HG02759 (cell line): ENCODE measurements around the gene PACRG.
"Not testable (repeated sequence)": the region's sequence is repeated elsewhere in the genome, so short reads cannot be mapped to it uniquely, and the experiment has no call there.

Experiments used
- ATAC-seq: cut with Tn5 transposase; IDR thresholded peaks from one replicate; pipeline ENCODE4 v1.9.1; 2021; ENCODE audit warnings: mild to moderate bottlenecking, moderate library complexity; ENCODE audit not compliant: unreplicated experiment

PACRG gene

DNA sequence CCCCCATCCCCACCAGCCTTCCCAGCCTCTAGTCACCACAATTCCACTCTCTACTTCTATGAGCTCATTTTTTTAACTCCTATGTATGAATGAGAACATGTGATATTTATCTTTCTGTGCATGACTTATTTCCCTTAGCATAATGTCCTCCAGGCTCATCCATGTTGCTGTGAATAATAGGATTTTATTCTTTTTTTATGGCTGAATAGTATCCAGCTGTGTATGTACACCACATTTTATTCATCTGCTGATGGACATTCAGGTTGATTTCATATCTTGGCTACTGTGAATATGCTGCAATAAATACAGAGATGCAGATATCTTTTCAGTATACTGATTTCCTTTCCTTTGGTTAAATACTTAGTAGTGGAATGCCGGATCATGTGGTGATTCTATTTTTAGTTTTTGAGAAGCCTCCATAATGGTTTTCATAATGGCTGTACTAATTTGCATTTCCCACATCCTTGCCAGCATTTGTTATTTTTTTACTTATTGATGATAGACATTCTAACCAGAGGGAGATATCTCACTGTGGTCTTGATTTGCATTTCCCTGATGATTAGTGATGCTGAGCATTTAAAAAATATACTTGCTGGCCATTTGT is 194.9 kb downstream of the PACRG start:
- no peak for ATAC-seq

DNA sequence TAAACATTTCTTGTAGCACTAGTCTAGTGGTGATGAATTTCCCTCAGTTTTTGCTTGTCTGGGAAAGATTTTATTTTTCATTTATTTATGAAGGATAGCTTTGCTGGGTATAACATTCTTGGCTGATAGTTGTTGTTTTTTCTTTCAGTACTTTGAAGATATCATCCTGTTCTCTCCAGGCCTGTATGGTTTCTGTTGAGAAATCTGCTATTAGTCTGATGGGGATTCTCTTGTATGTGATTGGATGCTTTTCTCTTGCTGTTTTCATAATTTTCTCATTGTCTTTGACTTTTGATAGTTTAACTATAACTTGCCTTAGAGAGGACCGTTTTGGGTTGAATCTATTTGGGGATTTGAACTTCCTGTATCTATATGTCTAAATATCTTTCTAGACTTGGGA is 207.1 kb downstream of the PACRG start:
- no peak for ATAC-seq

DNA sequence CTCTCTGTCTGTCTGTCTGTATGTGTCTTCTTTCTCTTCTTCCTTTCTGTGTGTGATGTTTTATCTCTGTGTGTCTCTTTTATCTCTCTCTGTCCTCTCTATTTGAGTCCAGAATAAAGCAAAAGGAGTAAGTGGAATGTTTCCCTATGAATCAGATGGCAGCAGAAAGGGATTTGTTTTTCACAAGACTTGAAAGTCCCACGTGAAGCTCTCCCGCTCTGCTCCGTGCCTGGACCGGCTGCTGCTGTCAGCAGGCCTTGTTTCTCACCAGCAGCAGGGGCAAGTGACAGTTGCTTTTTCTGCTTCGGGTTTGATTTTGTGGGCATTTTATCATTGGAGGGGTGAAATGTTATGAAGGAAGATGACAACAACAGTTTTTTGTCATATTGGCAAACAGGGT is 212.7 kb downstream of the PACRG start:
- ATAC-seq, result no peak

DNA sequence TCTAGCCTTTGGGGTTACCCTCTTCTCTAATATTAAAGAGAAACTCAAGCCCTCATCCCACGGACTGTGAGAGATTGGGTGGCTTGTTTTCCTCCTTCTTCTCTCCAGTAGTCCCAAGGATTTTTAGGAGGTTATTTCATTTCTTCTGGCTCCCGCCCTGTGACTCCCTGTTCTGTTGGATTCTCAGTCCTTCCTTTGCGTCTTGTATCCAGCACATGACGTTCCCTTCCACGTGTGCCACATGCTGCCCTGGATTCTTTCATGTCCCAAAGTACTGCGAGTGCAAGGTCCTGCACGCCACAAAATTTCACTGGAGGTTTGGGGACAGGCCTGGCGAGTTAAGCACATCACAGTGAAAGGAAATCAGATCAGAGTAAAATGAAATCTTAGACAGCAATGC is 213.4 kb downstream of the PACRG start:
- no peak for ATAC-seq

DNA sequence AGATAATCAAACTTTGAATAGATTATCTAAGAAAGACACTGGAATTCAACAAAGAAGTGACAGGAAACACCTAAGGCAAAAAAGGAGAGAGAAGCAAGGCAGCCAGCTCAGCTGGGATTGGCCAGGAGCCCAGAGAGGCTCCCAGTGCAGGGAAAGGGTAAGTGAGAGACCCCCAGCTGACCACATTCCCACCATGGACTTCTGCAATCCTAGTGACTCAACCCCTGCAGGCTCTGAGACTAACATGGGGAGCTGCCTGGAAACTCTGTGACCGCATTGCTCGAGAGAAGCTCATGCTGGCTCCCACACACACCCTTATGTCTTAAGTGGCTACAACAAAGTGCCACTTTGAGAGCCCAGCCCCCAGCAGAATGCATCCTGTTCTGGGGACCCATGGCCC is 215.1 kb downstream of the PACRG start:
- no peak for ATAC-seq

DNA sequence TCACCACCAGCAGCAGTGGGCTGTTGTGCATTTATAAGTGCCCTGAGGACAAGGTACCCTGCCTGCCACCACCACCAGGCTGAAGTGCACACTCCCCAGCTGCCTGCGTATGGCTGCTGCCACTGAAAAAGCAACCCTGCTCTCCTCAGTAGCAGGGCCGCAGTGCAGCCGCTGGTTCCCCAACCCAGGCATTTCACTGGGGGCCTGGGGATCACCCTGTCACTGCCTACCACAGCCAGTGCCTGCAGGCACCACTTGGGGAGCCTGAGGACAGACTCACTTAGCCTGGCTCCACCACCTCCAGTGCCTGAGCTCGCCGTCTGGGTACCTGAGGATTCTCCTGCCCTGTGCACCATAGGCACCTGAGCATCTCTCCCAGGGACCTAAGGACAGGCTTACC is 215.6 kb downstream of the PACRG start:
- no peak for ATAC-seq

DNA sequence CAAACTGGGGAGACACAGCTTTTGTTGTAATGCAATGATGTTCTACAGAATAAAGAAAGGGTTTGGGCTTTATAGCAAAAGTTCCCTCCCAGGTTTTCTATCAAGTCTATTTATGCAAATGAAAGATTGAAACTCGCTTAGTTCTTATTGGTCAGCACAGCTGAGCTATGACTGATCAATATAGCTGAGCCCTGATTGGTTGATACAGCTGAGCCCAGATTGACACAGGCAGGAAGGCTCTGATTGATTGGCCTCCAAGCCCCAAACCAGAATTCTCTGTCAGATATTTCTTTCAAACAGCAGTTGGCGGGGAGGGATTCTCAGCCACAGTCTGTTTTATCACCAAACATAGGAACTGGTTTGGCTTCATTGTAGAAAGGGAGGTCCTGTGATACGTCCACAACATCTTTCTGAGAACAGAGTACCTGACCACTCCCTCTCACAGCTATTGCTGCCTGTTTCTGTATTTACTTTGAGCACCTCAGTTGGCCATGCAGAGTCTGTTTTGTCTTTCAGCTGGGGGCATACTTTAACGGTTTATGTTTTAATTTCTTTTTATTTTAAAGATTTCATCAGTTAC is 223.5 kb downstream of the PACRG start:
- no peak for ATAC-seq

DNA sequence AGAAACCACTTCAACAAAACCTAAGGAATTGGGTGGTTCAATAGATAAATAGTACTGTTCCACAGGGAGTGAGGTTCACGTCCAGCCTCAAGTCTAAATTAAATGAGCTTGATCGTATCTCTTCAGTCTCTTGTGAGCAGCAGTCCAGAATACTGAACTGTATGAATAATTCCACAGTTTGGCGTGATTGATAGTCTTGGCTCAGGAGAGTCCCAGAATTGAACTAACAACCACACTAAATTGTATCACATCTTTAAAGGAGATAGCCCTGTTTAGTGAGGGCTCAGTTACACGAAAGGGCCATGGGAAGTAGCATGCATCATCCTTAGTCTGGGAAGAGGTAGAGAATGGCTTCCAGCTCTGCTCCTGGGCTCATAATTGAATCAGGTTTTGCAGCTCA is 224.6 kb downstream of the PACRG start:
- no peak for ATAC-seq

DNA sequence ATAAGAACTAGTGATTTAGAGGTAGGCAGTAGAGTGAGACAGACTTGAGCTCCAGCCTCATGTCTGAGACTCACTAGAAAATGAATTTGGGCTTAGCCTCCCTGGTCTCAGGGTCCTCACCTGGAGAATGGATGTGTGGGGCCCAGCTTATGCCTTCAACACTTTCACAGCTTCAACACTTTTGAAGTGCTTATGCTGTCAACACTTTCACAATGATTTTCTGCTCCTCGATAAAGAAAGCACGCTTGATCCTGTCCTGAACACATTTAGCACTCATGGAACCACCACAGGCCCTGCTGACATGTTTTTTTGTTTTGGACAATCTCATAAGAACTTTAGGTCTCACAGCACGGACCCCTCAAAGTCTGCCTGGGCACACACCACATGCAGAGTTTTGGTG is 229.3 kb downstream of the PACRG start:
- no peak for ATAC-seq

DNA sequence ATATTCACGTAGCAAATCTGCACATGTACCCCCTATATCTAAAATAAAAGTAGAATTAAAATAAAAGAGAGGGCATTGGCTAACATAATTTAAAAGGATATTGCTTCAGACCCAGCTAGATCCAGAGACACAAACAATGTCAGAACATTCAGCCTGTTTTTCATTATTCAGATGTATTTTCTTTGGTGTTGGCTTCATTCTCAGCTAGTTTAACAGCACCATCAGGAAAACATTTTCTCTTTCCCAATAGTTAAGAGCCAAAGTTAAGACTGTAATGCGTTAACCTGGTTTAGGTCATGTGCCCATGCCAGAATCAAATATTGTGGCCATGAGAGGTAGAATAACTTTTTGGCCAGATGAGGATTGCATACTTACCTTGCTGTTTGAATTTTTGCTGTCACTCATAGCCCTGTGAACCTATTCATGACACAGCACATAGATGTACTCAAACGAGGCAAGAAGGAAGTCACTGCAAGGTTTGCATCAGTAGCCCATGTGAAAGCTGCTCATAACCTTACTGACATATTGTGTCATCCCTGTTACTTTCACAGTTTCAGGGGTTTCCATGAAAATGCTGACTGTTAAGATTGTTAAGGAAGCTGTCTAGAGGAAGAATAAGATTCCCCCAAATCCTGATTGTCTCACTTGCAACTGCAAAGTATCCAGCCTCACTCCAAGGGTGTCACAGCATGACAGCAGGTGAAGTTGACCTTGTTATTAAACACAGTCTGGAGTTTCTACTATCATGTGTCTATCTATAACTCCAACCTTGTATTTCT is 233.1 kb downstream of the PACRG start:
- ATAC-seq, result no peak

DNA sequence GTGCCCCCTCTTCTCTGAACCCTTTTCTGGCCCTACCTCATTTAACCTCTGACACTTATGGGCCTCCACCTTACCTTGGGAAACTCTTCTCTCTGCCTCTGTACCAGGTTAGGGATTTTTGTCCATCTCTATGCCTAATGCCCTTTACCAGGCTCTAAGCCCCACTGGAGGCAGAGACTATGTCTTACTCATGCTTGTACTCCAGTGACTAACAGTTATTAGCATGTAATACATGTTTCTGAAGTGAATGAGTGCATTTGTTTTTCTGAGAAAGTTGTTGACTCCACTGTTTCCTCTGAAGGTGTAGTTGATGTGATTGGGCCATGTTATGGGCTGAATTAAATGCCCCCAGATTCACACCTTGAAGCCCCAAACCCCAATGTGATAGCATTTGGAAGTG is 234.3 kb downstream of the PACRG start:
- ATAC-seq, result no peak

DNA sequence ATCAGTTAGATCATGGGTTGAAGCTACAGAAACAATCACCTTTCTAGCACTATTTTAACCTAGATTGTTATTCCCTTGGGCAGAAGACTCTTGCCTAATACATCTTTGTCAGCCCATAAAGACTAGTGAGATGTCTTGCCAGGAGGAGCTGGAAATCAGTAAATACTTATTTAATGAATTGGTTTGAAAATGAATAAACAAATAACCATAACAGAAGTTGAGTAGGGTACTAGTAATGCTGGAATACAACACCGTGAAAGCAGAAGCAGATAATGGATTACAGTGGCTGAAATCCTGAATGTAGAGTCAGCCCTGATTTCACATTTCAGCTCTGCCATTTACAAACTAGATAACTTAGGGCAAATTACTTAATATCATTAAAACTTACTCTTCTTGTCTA is 236.1 kb downstream of the PACRG start:
- ATAC-seq, result no peak

DNA sequence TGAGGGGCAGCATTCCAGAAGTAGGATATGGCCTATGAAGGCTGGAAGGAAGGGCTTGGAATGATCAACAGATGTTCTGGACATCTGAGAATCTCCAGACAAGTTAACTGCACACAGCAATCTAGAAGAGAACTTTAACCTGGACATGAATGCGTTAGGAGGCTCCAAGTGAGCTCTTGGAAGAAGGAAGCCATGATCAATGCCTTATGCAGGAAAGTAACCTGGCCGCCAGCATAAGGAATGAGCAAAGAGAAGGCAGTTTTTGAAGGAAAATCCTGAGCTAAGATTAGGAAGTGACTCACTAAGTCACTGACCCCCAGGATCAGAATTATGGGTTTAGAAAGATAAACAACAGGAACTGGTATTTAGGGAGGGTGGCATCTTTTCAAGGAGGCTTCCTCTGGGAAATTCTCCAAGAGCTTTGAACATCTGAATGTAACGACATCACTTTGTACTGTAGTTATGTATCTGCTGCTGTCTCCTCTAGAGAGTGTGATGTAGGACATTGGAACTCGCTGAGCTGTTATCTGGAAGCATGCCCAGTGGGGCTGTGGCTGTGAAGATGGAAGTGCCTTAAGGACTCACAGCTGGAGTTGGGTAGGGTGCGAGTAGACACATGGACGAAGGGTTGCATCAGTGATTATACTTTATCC is 236.8 kb downstream of the PACRG start:
- ATAC-seq, result no peak

DNA sequence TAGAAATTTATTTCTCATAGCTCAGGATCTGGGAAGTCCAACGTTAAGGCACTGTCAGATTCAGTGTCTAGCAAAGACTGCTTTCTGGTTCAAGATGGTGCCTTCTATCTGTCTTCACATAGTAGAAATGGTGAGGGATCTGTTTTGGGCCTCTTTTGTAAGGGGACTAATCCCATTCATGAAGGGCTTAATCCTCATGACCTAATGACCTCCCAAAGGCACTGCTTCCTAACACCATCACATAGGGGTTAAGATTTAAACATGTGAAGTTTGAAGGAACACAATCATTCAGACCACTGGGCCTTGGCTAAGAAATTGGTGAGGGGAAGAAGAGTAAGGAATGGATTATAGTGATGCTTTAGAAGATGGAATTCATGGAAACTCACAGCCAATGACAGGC is 237.6 kb downstream of the PACRG start:
- no peak for ATAC-seq

DNA sequence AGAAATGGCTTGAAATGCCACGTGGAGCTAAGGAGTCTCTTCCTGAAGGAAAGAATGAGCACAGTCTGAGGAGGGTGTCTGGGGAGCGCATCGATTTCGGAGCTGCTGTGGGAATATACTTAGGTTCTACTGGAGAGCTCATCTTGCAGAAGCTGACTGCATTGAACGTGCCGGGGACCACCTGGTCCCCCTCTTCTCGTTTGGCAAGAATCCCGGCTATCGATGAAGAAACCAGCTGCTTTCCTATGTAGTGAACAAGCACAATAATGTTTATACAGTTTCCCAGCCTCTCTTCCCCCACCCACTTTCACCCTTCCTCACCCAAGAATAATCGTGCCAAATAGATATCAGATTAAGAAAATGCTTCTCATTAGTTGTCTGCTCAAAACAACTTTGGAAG is 242.5 kb downstream of the PACRG start:
- no peak for ATAC-seq

DNA sequence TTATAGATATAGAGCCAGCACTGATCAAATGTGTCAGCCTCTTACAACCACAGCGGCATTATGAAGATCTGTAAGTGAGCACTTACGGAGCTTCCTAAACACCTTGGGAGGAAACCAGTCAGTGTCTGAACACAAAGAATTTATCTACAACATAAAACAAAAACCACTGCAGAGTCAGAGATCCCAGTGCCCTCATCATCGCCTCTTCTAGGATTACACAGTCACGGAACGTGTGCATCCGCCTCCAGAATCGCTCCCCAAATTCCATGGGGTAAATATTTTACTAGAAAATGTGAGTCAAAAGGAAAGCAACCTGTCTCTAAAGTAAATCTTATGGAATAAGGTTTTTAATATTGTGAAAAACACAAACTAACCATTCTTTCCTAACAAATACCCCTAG is 243.6 kb downstream of the PACRG start:
- no peak for ATAC-seq

DNA sequence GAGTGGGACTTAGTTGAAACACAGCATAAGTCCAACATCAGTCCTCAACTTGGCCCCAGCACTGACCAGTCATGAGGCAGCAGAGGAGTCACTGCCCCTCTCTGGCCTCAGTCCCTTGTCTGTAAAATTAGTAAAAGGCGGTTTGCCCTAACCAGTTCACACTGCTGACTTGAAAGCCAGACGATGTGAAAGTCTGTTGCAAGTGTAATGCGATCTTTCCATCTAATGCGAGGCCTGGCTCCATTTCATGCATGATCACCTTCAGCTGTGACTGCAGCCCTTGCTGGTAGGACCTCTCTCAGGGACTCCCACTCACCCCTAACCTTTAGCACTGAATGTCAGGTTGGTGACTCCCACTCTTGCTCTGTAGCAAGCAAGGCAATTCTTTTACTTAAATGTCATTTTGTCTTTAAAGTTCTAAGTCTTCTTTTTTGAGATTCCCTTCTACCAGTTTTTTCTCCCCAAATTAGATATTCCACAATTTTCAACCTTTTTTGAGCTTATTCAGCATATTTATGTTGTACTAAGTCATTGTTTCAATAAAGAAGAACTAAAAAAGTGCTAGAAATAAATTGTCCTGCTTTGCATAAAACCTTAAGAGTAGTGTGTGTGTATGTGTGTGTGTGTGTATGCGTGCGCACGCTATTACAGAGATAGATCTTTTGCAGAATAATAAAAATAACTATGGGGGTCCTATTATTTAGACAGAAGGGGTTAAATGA is 245.5 kb downstream of the PACRG start:
- ATAC-seq, result no peak

DNA sequence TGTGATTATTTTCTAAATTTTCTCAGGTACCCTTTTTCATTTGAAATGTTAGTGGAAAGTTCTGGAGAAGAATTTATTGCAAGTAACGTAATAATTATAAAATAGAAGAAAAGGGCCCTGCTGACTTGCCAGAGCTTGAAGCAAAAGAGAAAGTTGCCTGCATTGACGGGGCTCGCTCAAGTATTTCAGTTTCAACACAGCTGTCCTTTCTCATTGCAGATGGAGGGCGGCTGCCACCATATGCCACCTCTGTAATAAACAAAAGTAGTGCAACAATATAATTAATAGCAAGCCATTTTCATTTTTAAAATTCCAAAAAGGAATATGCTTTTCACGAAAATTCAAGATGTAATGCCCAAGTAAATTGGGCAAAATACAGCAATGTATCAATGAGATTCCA is 246.2 kb downstream of the PACRG start:
- ATAC-seq, result no peak

DNA sequence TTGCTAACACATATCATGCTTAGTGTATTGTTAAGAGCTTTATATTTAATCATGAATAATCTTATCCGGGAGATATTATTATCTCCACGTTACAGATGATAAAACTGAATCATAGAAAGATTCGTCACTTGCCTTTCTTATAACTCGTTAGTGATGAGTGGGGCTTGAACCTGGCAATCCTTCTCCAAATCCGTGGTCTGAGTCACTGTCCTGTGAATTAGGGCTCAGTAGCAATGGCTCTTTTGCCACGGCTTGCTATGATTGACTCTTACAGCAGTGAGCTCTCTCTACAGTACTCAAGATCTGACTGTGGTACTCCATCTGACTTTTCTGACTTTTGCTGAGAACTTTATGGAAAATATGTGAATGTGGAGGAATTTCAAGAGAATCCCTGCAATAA is 246.9 kb downstream of the PACRG start:
- no peak for ATAC-seq

DNA sequence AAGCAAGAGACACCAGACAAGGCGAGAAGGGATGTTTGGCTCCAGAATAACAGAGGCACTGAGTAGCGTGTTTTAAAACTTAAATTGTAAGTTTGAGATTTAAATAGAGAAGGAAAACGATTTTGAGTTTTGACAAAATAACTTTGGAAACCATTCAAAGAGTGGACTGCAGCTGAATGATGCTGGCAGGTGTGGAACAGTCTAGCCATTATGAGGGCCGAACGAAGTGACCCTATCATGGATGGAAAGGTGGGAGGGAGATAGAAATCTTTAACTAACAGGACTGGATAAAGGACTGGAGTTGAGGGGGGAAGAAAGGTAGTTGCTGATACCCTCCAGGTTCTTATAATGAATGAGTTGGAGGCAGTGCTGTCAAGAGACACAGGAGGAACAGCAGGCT is 248.4 kb downstream of the PACRG start:
- no peak for ATAC-seq

DNA sequence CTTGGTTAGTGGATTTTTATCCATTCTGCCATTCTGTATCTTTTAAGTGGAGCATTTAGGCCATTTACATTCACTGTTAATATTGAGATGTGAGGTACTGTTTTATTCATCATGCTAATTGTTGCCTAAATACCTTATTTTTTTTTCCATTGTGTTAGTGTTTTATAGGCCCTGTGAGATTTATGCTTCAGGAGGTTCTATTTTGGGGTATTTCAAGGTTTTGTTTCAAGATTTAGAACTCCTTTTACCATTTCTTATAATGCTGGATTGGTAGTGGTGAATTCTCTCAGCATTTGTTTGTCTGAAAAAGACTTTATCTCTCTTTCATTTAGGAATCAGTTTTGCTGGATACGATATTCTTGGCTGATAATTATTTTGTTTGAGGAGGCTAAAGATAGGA is 255.5 kb downstream of the PACRG start:
- not testable (repeated sequence) for ATAC-seq
